Central memory CD8-positive, alpha-beta T cell (primary cell): ENCODE data around the gene EPX.

Experiments used
- ATAC-seq: fragments of 150-1000 bp; cut with Tn5 transposase; replicated peaks from 2 replicates; pipeline ENCODE4 v1.10.0; 2022; ENCODE audit warnings: mild to moderate bottlenecking, moderate FRiP score, moderate number of reproducible peaks; ENCODE audit not compliant: poor library complexity, severe bottlenecking; ENCODE audit errors: extremely low read depth
- DNase-seq, 2 donors: peaks; one replicate each; pipeline ENCODE4 v3.0.0; 2021; ENCODE audit warnings: low spot score in 2 of 2
- H3K27ac Mint-ChIP-seq: one replicate; pipeline ENCODE4 v1.8.0; 2022; ENCODE audit warnings: low read depth, mild to moderate bottlenecking, moderate library complexity, mixed read lengths
- H3K27me3 Mint-ChIP-seq: one replicate; pipeline ENCODE4 v1.8.0; 2022; ENCODE audit warnings: mixed read lengths
- H3K36me3 Mint-ChIP-seq: one replicate; pipeline ENCODE4 v1.8.0; 2022; ENCODE audit warnings: mild to moderate bottlenecking, moderate library complexity, mixed read lengths; ENCODE audit not compliant: insufficient read depth
- H3K4me1 Mint-ChIP-seq: one replicate; pipeline ENCODE4 v1.8.0; 2022; ENCODE audit warnings: mixed read lengths
- H3K4me3 Mint-ChIP-seq: one replicate; pipeline ENCODE4 v1.8.0; 2022; ENCODE audit warnings: mild to moderate bottlenecking, moderate library complexity, mixed read lengths
- H3K9me3 Mint-ChIP-seq: one replicate; pipeline ENCODE4 v1.8.0; 2022; ENCODE audit warnings: mixed read lengths

Gene EPX

DNA sequence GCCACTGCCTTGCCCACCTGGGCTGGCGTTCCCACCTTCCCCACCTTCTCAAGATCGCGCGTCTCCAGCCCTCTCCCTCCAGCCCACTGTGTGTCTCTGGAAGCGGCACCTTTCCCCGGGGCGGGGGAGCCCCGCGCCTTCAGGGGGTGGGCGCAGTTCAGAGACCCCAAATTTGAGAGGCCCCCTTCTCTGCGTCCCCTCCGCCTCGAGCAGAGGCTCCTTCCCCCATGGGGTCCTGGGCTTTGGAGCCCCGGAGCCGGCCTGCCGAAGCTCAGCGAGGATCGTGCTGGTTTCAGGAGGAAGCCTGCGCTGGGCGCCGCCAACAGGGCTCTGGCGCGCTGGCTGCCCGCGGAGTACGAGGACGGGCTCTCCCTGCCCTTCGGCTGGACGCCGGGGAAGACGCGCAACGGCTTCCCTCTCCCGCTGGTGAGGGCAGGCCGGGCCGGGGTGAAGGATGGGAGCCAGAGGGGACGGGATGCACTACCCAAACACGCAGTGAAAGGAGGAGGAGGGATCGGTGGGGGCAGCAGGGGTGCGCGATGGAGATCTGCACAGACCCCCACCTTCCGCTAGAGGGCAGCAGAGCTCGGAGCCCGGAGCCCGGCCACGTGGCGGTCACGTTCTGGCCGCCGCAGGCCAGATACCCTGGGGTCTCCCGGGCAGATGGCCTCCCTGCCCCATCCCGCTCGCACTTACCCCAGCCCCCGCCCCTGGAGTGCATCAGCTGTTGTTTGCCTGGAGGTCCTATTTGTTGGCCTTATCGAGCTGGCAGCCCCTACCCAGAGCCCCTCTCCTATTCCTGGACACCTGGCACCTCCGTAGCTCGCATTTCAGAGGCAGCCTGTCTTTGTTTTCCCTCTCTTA is 57.0 kb downstream of the EPX start:
- Mint-ChIP-seq H3K4me1 (peaks cover 14% of the 10 kb centered on the region), H3K9me3 (no peaks in the 10 kb centered on the region), H3K36me3 (peaks cover 2% of the 10 kb centered on the region), H3K27me3 (peaks cover 14% of the 10 kb centered on the region), H3K4me3 (peak overlapping the region; percentile 74), H3K27ac (no peak overlapping the region)
- ATAC-seq (peak; percentile 86), DNase-seq (peak; percentile 61 to 75)

- Mint-ChIP-seq H3K4me3 (peak overlapping the region; percentile 74), H3K27ac (no peak overlapping the region), H3K4me1 (peaks cover 14% of the 10 kb centered on the region), H3K36me3 (peaks cover 2% of the 10 kb centered on the region), H3K27me3 (peaks cover 18% of the 10 kb centered on the region), H3K9me3 (no peaks in the 10 kb centered on the region)
- DNase-seq (no peak), ATAC-seq (no peak)
These were observed 58.0 kb downstream of the EPX start for GRCh38 chr17:58250344-58251011.

- ATAC-seq: no peak
- peaks cover 14% of the 10 kb centered on the region for H3K4me1 Mint-ChIP-seq
- peaks cover 2% of the 10 kb centered on the region for H3K36me3 Mint-ChIP-seq
- peaks cover 13% of the 10 kb centered on the region for H3K27me3 Mint-ChIP-seq
- no peaks in the 10 kb centered on the region for H3K9me3 Mint-ChIP-seq
- no peak for DNase-seq
- H3K4me3 Mint-ChIP-seq: no peak overlapping the region
- H3K27ac Mint-ChIP-seq: no peak overlapping the region
These were observed 59.6 kb downstream of the EPX start for GRCh38 chr17:58252141-58252540.

DNA sequence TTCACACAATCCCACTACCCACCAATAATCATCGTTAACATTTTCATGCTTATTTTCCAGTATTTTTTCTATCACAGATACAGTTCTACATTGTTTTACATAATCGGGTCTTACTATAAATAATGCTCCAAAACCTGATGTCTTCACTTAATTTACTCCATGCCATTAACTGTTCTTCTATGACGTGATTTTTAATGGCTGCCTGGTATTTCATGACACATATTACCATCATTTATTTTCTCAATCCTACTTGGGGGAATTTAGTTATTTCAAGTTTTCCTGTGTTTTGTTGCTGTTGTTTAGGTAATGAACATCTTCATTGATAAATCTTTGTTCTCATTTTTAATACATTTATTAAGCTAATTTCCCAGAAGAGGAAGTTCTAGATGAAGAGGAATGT is 60.6 kb downstream of the EPX start:
- no peaks in the 10 kb centered on the region for H3K9me3 Mint-ChIP-seq
- ATAC-seq: no peak
- no peak overlapping the region for H3K4me3 Mint-ChIP-seq
- H3K36me3 Mint-ChIP-seq: peaks cover 3% of the 10 kb centered on the region
- peaks cover 23% of the 10 kb centered on the region for H3K27me3 Mint-ChIP-seq
- no peak for DNase-seq
- no peak overlapping the region for H3K27ac Mint-ChIP-seq
- H3K4me1 Mint-ChIP-seq: peaks cover 6% of the 10 kb centered on the region
